ENCODE measurements around the gene PEX14.

DNA sequence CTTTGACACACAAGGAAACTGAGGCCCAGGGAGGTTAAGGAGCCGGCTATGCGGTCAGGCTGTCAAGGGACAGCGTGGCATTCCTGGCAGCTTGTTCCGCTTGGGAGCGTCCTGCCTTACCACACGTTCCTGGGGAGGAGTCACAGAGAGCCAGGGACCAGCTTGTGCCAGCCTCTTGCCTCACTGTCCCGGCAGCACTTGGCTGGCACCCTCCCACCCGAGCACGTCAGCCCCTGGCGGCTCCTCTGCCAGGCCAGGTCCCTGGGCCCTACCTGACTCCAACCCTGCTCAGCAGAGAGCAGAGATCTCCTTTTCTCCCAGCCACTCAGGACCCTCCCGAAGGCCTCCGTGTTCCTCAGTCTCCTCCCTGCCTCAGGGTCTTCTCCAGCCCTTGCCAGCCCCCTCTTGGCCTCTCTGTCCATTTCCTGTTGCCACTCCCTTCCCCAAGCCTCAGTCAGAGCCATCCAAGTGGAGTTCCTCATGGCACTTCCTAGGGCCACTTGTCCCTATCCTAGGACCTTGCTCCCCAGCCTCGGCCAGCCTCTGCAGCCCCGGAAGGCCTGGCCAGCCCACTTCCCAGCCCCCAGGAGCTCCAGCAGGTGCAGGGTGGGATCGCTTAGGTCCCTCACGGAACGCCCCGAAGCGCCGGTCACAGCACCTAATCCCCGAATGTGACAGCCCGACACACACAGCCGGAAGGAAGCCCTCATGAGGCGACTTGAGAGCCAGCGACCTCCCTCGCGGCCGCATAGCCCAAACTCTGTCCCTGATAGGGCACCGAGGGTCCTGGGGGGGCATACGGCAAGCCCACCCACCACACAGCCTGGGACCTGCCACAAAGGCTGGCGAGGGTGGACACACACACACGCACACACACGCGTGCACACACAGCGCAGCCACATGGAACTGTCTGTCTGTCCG, 191.4 kb downstream of the PEX14 start:
- TF ChIP-seq POLR2A (IDR thresholded peaks at IDR 0.05; ENCODE audit: low read length) (no peak), GATA1 (IDR thresholded peaks at IDR 0.05; ENCODE audit: low read depth, low read length) (no peak)

Measured in erythroblast (primary cell).